ENCODE data around the gene KRT7.

KRT7 gene

GRCh38 chr12:52190860-52191729 is 41.9 kb upstream of the KRT7 start:
- no peak overlapping the region for H3K4me3 Mint-ChIP-seq
- H3K4me1 Mint-ChIP-seq: peaks cover 49% of the 10 kb centered on the region
- H3K27ac Mint-ChIP-seq: peak overlapping the region; percentile 35 to 72 (median 60)
- no peaks in the 10 kb centered on the region for H3K9me3 Mint-ChIP-seq
- peaks cover 5% of the 10 kb centered on the region for H3K27me3 Mint-ChIP-seq (ENCODE audit: low read depth)
- TF ChIP-seq CTCF (IDR thresholded peaks at IDR 0.05; ENCODE audit: unreplicated experiment in 3 of 3): no peak
- H3K36me3 Mint-ChIP-seq (ENCODE audit: low read depth): no peaks in the 10 kb centered on the region

- peak within 1 kb of the TSS in 1 of 3 experiments; percentile 8 for H3K4me3 Mint-ChIP-seq
- no peak for TF ChIP-seq CTCF (IDR thresholded peaks at IDR 0.05; ENCODE audit: unreplicated experiment in 3 of 3)
- peaks cover 5% of the 10 kb centered on the region for H3K27me3 Mint-ChIP-seq (ENCODE audit: low read depth)
- H3K9me3 Mint-ChIP-seq: no peaks in the 10 kb centered on the region
- H3K36me3 Mint-ChIP-seq (ENCODE audit: low read depth): no peaks in the 10 kb centered on the region
- H3K27ac Mint-ChIP-seq: peak within 1 kb of the TSS in 2 of 3 experiments; percentile 96 to 97
- H3K4me1 Mint-ChIP-seq: peaks cover 54% of the 10 kb centered on the region
Measured at GRCh38 chr12:52191841-52192791, 40.9 kb upstream of the KRT7 start, which contains the start of gene KRT80. Gene KRT80 (minus strand): TSS chr12:52192014. CDS start chr12:52191902, 112 bp downstream.

- peaks cover 54% of the 10 kb centered on the region for H3K4me1 Mint-ChIP-seq
- TF ChIP-seq CTCF (IDR thresholded peaks at IDR 0.05; ENCODE audit: unreplicated experiment in 3 of 3): no peak
- no peaks in the 10 kb centered on the region for H3K9me3 Mint-ChIP-seq
- no peak overlapping the region for H3K4me3 Mint-ChIP-seq
- peak overlapping the region; percentile 94 to 97 (median 95) for H3K27ac Mint-ChIP-seq
- H3K36me3 Mint-ChIP-seq (ENCODE audit: low read depth): no peaks in the 10 kb centered on the region
- peaks cover 5% of the 10 kb centered on the region for H3K27me3 Mint-ChIP-seq (ENCODE audit: low read depth)
Measured at GRCh38 chr12:52193532-52193931, 39.5 kb upstream of the KRT7 start.

GRCh38 chr12:52193991-52194390 is 39.1 kb upstream of the KRT7 start:
- H3K36me3 Mint-ChIP-seq (ENCODE audit: low read depth): no peaks in the 10 kb centered on the region
- peaks cover 5% of the 10 kb centered on the region for H3K27me3 Mint-ChIP-seq (ENCODE audit: low read depth)

More at GRCh38 chr12:52193991-52194390, 39.1 kb upstream of the KRT7 start:
- H3K9me3 Mint-ChIP-seq: no peaks in the 10 kb centered on the region
- peak overlapping the region; percentile 19 to 62 (median 43) for H3K4me3 Mint-ChIP-seq
- H3K27ac Mint-ChIP-seq: peak overlapping the region; percentile 94 to 97 (median 95)
- H3K4me1 Mint-ChIP-seq: peaks cover 58% of the 10 kb centered on the region
- no peak for TF ChIP-seq CTCF (IDR thresholded peaks at IDR 0.05; ENCODE audit: unreplicated experiment in 3 of 3)
